Suprapubic skin (tissue), 3 donors: ENCODE measurements around the gene TSKU.

ENCODE experiments used
- POLR2AphosphoS5 ChIP-seq, 3 donors: sonication (generic); formaldehyde crosslinking; IDR thresholded peaks; one replicate each; pipeline ENCODE4 v1.6.1; 2017; ENCODE audit warnings: antibody characterized with exemption in 3 of 3
- TF ChIP-seq, protein P1 (sequence below), 2 donors: fragments of 200-600 bp in 1 of 2; fragments of 450-650 bp in 1 of 2; sonication (generic) in 1 of 2; IDR thresholded peaks; one replicate each; pipeline ENCODE4 v1.5.1; 2016 to 2019; ENCODE audit warnings: antibody characterized with exemption in 2 of 2, mild to moderate bottlenecking in 1 of 2, moderate library complexity in 1 of 2

GRCh38 chr11:76736266-76736665 is 46.9 kb upstream of the TSKU start:
- TF ChIP-seq, protein P1, sequence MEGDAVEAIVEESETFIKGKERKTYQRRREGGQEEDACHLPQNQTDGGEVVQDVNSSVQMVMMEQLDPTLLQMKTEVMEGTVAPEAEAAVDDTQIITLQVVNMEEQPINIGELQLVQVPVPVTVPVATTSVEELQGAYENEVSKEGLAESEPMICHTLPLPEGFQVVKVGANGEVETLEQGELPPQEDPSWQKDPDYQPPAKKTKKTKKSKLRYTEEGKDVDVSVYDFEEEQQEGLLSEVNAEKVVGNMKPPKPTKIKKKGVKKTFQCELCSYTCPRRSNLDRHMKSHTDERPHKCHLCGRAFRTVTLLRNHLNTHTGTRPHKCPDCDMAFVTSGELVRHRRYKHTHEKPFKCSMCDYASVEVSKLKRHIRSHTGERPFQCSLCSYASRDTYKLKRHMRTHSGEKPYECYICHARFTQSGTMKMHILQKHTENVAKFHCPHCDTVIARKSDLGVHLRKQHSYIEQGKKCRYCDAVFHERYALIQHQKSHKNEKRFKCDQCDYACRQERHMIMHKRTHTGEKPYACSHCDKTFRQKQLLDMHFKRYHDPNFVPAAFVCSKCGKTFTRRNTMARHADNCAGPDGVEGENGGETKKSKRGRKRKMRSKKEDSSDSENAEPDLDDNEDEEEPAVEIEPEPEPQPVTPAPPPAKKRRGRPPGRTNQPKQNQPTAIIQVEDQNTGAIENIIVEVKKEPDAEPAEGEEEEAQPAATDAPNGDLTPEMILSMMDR (IDR thresholded peaks at IDR 0.05), result no peak
- no peak for TF ChIP-seq POLR2AphosphoS5 (IDR thresholded peaks at IDR 0.05)
